ENCODE results near the gene TRMT44. TPM values are rescaled to one million over a fixed set of nuclear protein-coding genes. Genes with fewer than 3 reads are reported as not detected.

Gene TRMT44
- total and polyA plus RNA-seq, 2 of the 4 experiments (the other 2 are of a cell fraction), result 7.3 to 8.1 TPM

DNA sequence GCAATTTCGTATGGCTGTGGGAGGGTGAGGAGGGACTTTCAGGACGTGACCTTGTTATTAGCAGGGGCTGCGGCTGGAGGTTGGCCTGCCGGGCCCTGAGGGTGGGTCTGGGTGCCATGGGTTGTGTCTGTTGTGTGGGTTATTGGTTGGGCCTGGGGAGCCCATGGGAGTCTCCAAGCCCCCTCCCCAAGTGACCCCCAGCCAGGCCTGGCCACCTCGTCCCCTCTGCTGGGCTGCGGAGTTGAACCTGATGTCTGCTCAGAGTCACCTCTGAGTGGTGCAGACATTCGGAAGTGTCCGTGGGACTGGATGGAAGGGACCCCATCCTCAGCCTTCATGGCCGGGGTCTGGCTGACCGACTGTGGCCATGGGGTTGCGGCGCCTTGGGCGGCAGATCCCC lies 67.7 kb downstream of the TRMT44 start:
- TF ChIP-seq CHD1 (IDR thresholded peaks at IDR 0.05; ENCODE audit: low read depth, low read length), result no peak
- no peak overlapping the region for H3K27ac ChIP-seq (ENCODE audit: insufficient read depth, low read length)
- no peak overlapping the region for H2BK20ac ChIP-seq (ENCODE audit: low read depth, low read length)
- H3K4ac ChIP-seq (ENCODE audit: low read depth, low read length), result no peak overlapping the region
- no peaks in the 10 kb centered on the region for H4K20me1 ChIP-seq (ENCODE audit: insufficient read depth, low read length)
- no peak overlapping the region for H3K56ac ChIP-seq (ENCODE audit: extremely low read depth, insufficient read depth, low read length)
- H3K18ac ChIP-seq (ENCODE audit: low read depth, low read length), result no peak overlapping the region
- H3K9me1 ChIP-seq (ENCODE audit: insufficient read depth, low read length), result no peaks in the 10 kb centered on the region
- POLR2A ChIA-PET (ENCODE audit: unreplicated experiment), result no interaction called here
- dilution Hi-C loops (cut with HindIII; ENCODE audit: low sequenced_read_pairs, unreplicated experiment) (no loop called here), intact Hi-C loops (cut with micrococcal nuclease) (no loop called here), in situ Hi-C loops (cut with MboI; ENCODE audit: low sequenced_read_pairs) (no loop called here)
- H3K23ac ChIP-seq (ENCODE audit: low read depth, low read length), result no peak overlapping the region
- no CpG with 5 or more reads among the region's 13 CpGs for WGBS, 2 experiments (ENCODE audit: extremely low coverage in 2 of 2, insufficient read length in 1 of 2)
- H2AK5ac ChIP-seq (ENCODE audit: low read depth, low read length), result no peak overlapping the region
- H2BK120ac ChIP-seq (ENCODE audit: low read depth, low read length), result no peak overlapping the region
- peaks cover 12% of the 10 kb centered on the region; the same call in 1 of the 2 replicates for H3K27me3 ChIP-seq (ENCODE audit: control insufficient read depth, insufficient read depth, low read length)
- no peak overlapping the region for H2BK5ac ChIP-seq (ENCODE audit: low read depth, low read length, poor library complexity, severe bottlenecking)
- peaks cover 17% of the 10 kb centered on the region; the same call in 1 of the 2 replicates for H3K4me1 ChIP-seq (ENCODE audit: control insufficient read depth, insufficient read depth, low read length)
- H4K8ac ChIP-seq (ENCODE audit: low read depth in 2 of 2, low read length in 2 of 2), result no peak overlapping the region
- H3K9me3 ChIP-seq (ENCODE audit: control insufficient read depth, insufficient read depth, low read length), result no peaks in the 10 kb centered on the region; the same call in 1 of the 2 replicates
- no peak overlapping the region for H3K14ac ChIP-seq (replicated peaks; ENCODE audit: low read depth, low read length)
- H3K9ac ChIP-seq (ENCODE audit: low read depth, low read length), result no peak overlapping the region
- DNase-seq (no peak), ATAC-seq (ENCODE audit: low read depth) (no peak)
- no peak overlapping the region for H3K4me2 ChIP-seq (ENCODE audit: low read depth, low read length)
- H3K4me3 ChIP-seq (ENCODE audit: insufficient read depth, low read depth, low read length), result no peak overlapping the region
- CTCF ChIA-PET, result no interaction called here
- H2AK9ac ChIP-seq (replicated peaks; ENCODE audit: low read depth, low read length, poor library complexity), result no peak overlapping the region
- BruUV-seq (replicated peaks), result no TSS peak
- peak overlapping the region; percentile 21 for H2AFZ ChIP-seq (replicated peaks; ENCODE audit: low read length, poor library complexity)
- no peaks in the 10 kb centered on the region for H3K79me1 ChIP-seq (ENCODE audit: low read depth in 1 of 2, low read length in 2 of 2)
- H4K5ac ChIP-seq (ENCODE audit: low read depth, low read length), result no peak overlapping the region
- no peak overlapping the region for H2BK15ac ChIP-seq (ENCODE audit: low read depth, low read length)
- no peak overlapping the region for H4K91ac ChIP-seq (ENCODE audit: insufficient read depth, low read depth, low read length)
- no peaks in the 10 kb centered on the region for H3K36me3 ChIP-seq (ENCODE audit: control insufficient read depth, insufficient read depth, low read length)
